Fibroblast of skin of back (primary cell): ENCODE measurements around the gene TNN. TPM values are rescaled to one million over a fixed set of nuclear protein-coding genes. Genes with fewer than 3 reads are reported as not detected.
"Not testable (repeated sequence)": the region's sequence is repeated elsewhere in the genome, so short reads cannot be mapped to it uniquely, and the experiment has no call there.

Source experiments
- DNase-seq: peaks from one replicate; pipeline ENCODE4 v3.0.0-alpha.2; 2013
- polyA plus RNA-seq, 2 experiments: library from polyadenylated mRNA; unstranded; fragments of 120-200 nt; gene quantifications; one replicate each; pipeline ENCODE4 v1.2.1, GENCODE V29; 2013; ENCODE audit not compliant: insufficient read length in 2 of 2

TNN gene
- polyA plus RNA-seq (2013, experiment 1 of 2; ENCODE audit: insufficient read length) = 0.20 TPM
- polyA plus RNA-seq (2013, experiment 2 of 2; ENCODE audit: insufficient read length) = 0.26 TPM

GRCh38 chr1:175067362-175068106 lies at the start of gene TNN:
TNN (plus strand) TSS chr1:175067833; CDS start chr1:175077419, 9,586 bp downstream.
- no peak for DNase-seq

GRCh38 chr1:175019524-175019923 lies 48.1 kb upstream of the TNN start:
- DNase-seq = no peak

DNA sequence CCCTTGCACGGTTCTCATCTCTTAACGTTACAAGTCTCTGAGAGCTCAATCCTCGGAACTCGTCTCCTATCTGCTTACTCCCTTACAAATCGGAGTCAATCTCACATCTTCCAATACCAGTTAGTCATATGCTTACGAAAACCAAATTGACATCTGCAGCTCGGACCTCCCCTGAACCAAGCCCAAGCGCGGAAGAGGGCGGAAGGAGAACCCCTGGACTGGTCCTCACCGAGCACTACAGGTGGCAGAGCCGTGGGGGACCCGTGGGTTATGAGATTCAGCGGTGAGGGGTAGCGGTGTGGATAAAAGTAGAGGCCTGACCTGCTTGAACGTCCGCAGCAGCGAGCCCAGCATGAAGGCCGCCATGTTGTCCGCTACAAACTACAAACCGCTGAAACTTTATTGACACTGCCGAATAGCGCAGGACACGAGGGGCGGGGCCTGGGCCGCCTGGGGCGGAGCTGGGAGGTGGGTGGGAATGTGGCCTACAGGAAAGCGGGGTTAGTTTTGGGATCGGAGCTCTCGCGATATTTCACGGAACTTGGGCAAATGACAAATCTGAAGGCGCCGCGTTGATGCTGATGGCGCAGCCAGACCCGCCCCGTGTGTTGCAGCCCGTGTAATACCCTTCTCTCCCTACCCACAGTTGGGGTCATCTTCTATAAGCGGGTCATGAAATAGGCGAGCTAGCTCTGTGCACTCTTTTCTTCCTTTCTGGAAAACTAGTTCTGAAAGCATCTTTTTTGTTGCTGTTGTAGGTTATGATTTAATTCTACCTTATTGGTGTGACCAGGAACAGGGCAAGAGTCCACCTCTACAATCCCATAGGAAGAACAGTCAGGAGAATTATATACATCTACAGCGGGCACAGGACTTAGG lies 44.4 kb upstream of the TNN start, which contains the start of gene MRPS14:
Gene MRPS14 (minus strand): TSS at position 383 of the 879 bp plus-strand sequence. CDS start 17 bp downstream, at position 366.
- DNase-seq = peak; percentile 98

GRCh38 chr1:175023922-175024242 lies 43.8 kb upstream of the TNN start:
- not testable (repeated sequence) for DNase-seq

DNA sequence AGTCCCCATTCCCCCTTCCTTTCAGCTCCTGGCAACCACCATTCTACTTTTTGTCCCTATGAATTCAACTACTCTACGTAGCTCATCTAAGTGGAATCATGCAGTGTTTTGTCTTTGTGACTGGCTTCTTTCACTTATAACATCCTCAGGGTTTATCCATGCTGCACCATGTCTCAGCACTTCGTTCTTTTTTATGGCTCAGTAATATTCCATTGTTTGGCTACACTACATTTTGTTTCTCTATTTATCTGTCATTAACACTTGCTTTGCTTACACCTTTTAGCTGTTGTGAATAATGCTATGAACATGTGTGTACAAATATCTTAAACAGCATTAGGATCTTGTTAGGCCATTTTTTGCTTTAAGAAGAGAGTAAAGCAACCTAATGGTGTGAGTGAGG lies 42.9 kb upstream of the TNN start:
- no peak for DNase-seq

- no peak for DNase-seq
Measured at GRCh38 chr1:175033953-175034352, 33.7 kb upstream of the TNN start.

DNA sequence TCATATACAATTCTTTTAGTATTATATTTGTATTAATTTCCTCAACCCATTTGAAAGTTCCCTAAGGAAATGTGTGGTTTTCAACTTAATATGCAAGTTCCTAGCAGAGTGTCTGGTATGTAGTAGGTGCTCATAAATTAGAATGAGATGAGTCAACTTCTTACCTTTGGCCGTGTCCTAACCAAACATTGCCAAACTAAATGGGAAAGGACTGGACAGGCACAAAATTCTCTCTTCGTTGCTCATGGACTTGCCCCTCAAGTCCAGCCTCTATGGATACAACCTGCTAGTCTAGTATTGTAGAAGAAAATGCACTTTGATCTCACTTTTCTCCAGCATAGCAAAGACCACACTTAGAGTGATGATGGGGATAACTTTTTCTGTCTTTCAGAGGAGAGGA lies 32.9 kb upstream of the TNN start:
- DNase-seq = no peak

- no peak for DNase-seq
Measured at GRCh38 chr1:175035865-175036264, 31.8 kb upstream of the TNN start.

GRCh38 chr1:175036476-175036875 lies 31.2 kb upstream of the TNN start:
- no peak for DNase-seq

GRCh38 chr1:175037416-175037815 lies 30.2 kb upstream of the TNN start:
- DNase-seq = no peak

DNA sequence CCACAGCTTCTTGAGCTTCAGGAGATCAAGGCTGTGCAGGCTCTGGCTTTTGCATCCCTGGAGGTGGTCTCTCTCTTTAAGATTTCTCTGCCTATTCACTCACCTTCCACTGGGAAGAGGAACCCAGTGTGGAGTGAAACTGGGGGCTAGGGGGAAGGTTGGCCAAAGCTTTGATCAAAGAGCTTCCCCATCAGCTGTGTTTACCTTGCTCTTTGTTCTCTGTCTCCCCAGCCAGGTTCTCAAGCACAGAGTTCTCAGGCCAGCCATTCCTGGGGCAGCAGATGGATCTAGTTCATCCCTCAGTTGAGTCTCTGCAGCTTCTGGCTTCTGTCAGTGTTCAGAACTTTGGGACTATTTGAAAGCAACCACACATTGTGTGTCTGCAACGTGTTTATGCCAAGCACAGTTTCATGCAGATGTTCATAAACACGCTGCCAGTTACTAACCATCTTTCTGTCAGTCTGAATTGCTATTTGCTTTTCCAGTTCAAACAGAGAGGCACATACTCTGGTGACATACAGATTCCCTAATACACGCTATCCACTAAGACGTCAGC lies 27.2 kb upstream of the TNN start:
- DNase-seq = no peak

DNA sequence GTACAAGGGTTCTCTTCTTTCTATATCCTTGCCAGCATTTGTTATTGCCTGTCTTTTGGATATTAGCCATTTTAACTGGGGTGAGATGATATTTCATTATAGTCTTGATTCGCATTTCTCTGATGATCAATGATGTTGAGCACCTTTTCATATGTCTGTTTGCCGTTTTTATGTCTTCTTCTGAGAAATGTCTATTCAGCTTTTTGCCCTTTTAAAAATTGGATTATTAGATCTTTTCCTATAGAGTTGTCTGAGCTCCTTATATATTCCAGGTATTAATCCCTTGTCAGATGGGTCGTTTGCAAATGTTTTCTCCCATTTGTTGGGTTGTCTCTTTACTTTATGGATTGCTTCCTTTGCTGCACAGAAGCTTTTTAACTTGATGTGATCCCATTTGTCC lies 25.0 kb upstream of the TNN start:
- DNase-seq = no peak

- DNase-seq = peak; percentile 26
Measured at GRCh38 chr1:175043824-175044223, 23.8 kb upstream of the TNN start.

- DNase-seq = not testable (repeated sequence)
Measured at GRCh38 chr1:175044591-175044990, 23.0 kb upstream of the TNN start.

GRCh38 chr1:175045097-175045496 lies 22.5 kb upstream of the TNN start:
- no peak for DNase-seq

DNA sequence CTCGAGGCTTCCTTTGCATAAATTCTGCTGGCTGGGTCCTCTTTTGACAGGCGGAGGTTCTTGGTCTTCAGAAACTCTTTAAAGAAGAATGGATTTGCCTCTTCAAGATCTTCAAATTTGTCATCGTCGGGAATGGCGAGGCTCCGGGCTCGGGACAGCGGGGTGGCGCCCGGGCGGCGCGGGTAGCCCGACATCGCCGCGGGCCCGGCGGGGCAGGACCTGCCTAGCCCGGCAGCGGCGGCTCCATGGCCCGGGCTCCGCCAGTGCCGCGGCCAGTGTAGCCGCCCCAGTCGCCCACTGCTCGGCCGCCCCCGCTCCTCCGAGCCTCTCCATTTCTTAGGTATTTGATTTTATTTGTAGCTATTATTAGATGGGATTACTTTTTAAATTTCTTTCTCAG lies 22.1 kb upstream of the TNN start:
- no peak for DNase-seq

GRCh38 chr1:175050992-175051391 lies 16.6 kb upstream of the TNN start:
- DNase-seq = no peak

DNA sequence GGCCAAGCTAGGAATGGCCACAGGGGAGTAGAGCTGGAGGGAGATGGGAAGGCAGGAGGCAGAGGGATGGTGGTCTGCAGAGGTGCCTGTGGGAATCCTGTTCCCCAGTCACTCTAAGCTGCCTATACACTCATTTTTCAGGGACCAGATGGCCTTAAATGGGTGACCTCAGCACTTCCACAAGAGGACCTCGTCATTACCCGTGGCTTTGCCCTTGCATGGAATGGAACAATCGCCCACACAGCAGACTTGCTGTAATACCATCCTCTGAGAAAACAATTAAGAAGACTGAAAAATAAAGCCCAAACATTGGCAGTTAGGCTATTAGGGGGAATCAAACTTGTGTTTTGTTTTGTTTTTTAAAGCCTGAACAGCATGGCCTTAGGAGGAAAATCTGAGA lies 12.9 kb upstream of the TNN start:
- no peak for DNase-seq

DNA sequence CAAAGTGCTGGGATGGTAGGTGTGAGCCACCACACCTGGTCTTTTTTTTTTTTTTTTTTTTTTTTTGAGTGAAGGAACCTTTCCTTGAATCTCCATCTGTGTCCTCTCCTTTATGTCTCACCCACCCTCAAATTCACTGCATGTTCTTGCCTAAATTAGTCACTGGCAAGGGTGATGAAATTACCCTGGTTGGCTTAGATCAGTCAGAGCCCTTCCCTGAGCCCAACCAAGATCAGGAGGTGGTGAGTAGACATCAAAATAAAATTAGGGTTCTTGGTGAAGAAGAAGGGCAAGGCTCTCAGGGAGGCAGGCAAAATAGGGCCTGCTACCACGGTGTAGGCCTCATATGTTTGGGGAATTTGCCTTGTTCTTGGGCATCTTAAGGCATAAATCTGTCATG lies 5.3 kb upstream of the TNN start:
- DNase-seq = no peak

- no peak for DNase-seq
Measured at GRCh38 chr1:175062858-175063257, 4.8 kb upstream of the TNN start.

GRCh38 chr1:175070818-175071217 lies 3.2 kb downstream of the TNN start:
- no peak for DNase-seq

- DNase-seq = no peak
Measured at GRCh38 chr1:175071276-175071943, 3.8 kb downstream of the TNN start.
